ENCODE measurements around the gene BORCS8.

DNA sequence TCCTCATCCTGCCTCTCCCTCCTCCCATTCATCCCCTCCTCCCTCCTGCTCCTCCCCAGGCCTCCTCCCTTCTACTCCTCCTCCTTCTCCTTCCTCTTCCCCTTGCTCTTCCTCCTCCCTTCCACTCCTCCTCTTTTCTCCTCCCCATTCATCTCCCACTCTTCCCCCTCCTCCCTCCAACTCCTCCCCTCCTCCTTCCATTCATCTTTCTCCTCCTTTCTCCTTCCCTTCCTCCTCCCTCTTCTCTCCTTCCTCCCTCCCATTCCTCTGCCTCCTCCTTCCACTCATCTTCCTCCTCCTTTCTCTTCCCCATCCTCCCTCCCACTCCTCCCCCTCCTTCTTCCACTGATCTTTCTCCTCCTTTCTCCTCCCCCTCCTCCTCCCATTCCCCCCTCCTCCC is 47.7 kb upstream of the BORCS8 start:
- no peak for TF ChIP-seq POLR2A (IDR thresholded peaks at IDR 0.05)
- TF ChIP-seq, protein P1, sequence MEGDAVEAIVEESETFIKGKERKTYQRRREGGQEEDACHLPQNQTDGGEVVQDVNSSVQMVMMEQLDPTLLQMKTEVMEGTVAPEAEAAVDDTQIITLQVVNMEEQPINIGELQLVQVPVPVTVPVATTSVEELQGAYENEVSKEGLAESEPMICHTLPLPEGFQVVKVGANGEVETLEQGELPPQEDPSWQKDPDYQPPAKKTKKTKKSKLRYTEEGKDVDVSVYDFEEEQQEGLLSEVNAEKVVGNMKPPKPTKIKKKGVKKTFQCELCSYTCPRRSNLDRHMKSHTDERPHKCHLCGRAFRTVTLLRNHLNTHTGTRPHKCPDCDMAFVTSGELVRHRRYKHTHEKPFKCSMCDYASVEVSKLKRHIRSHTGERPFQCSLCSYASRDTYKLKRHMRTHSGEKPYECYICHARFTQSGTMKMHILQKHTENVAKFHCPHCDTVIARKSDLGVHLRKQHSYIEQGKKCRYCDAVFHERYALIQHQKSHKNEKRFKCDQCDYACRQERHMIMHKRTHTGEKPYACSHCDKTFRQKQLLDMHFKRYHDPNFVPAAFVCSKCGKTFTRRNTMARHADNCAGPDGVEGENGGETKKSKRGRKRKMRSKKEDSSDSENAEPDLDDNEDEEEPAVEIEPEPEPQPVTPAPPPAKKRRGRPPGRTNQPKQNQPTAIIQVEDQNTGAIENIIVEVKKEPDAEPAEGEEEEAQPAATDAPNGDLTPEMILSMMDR (IDR thresholded peaks at IDR 0.05) = no peak

Data from Peyer's patch (tissue), 4 donors.